HG02798 (cell line): ENCODE data around the gene HNRNPUL1.

Source experiments
- ATAC-seq: cut with Tn5 transposase; IDR thresholded peaks from one replicate; pipeline ENCODE4 v1.9.1; 2021; ENCODE audit warnings: mild to moderate bottlenecking; ENCODE audit not compliant: unreplicated experiment, poor library complexity

Gene HNRNPUL1

DNA sequence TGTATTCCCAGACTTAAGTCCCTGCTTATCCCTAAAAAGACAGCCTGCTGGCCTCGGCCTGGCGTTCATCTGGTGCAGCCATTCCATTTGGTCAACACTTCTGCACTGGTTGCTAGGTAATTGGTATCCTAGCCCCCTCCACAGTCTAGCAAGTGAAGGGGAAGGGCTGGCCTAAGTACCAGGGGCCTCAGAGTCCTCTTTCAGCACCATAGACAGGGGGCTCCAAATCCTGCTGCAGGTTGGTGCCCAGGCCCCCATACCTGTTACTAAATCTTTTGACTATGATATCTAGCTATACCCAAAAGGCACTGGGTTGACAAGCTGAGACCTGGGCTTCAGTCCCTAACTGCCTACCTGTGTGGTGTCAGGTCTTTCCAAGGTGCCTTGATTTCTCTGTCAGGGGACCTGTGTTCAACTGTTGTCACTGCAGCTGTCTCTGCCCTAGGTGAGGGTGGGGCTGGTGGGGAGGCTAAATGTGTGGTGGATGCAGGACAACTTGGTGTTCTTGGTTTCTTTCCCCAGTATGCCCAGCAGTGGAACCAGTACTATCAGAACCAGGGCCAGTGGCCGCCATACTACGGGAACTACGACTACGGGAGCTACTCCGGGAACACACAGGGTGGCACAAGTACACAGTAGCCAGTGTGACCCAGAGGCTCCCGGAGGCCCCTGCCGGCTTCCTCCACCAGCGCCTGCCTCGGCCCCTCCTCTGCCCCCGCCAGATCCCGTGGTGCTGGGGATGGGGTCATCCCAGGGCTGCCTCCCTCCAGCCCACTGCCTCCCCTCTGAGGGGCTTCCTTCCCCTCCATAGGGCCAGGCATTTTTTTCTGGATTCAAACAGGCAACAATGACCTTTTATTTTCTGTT lies 42.0 kb downstream of the HNRNPUL1 start:
- ATAC-seq = no peak

DNA sequence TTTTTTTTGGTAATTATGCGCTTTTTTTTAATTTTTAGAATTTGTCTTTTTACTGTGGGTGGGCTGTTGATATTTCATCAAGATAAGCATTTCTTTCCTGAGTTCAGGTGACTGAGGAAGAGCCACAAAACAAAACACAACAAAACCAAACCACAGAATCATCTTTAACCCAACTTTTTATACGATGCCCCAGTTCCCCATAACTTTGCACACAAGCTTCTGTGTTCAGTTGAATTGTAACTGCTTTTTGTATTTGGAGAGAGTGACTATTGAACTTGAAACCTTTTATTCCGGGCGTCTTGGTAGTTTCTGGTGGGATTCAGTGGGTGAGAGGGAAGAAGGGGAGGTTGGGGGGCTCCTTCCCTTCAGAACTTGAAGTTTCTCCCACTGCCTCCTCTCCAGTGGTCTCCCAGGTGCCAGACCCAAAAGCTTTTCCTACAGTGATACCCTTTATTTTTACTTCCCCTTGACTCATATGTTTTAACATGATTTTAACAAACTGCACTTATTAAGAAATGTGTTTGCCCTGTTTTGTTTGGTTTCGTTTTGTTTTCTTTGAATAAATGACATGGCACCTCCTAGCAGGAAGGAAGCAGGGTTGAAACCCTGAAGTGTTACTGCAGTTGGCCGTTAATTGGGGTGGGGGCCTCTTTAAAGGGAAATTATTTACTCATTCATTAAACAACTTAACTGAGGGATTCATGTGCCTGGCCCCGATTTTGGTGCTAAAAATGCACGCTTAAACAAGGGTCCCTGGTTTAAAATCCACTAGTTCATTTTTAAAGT lies 43.1 kb downstream of the HNRNPUL1 start:
- ATAC-seq = no peak

DNA sequence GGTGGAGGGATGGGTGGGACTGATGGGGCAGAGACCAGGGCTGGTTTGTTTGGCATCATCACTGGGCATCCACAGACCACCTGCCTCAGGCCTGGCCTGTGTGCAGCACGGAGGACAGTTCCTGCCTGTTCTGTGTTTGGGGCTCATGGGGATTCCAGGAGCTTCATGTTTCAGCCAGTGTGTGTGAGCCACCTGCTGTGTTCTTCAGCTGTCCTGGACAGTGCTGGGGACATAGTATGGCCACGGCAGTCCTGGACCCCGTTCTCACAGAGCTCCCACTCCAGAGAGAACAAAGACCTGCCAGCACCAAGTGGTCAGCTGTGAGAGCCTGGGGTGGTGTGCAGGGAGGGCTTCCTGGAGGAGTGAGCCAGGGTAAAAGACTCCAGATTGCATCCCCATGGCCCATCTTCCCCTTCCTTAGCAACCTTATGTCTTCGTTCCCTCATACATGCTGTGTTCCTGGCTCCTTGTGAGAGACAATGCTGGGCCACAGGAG lies 43.8 kb downstream of the HNRNPUL1 start:
- no peak for ATAC-seq

DNA sequence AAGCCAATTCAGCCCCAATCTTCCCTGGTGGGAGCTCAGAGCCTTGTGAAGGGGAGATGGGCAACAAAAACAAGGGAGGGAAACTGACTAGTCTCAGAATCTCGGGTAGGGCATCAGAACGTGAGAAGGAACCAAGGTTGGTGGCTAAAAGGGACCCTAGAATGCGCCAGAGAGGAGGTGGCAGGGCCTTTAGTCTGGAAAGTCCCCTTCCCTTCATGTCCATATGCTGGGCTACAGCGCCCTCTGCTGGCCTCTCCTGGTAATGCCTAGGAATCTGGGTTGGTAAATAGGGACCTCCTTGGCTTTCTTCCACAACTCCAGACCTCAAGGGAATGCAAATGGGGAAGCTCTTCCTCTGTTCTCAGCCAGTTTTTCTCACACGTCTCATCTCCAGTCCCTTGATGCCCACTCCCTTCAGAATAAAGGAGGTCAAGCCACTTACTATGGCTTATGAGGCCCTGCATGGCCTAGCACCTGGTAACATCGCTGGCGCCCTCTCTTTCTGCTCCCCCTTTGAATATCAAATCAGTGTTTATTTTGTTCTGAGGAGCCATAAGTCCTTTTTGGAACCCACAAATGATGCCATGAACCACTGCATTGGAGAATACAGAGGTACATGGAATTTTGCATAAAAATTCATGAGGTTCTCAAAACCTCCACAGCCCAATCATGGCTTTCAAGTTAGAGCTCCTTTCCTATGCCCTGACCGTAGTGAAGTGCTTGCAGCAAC lies 44.4 kb downstream of the HNRNPUL1 start:
- peak; percentile 41 for ATAC-seq

DNA sequence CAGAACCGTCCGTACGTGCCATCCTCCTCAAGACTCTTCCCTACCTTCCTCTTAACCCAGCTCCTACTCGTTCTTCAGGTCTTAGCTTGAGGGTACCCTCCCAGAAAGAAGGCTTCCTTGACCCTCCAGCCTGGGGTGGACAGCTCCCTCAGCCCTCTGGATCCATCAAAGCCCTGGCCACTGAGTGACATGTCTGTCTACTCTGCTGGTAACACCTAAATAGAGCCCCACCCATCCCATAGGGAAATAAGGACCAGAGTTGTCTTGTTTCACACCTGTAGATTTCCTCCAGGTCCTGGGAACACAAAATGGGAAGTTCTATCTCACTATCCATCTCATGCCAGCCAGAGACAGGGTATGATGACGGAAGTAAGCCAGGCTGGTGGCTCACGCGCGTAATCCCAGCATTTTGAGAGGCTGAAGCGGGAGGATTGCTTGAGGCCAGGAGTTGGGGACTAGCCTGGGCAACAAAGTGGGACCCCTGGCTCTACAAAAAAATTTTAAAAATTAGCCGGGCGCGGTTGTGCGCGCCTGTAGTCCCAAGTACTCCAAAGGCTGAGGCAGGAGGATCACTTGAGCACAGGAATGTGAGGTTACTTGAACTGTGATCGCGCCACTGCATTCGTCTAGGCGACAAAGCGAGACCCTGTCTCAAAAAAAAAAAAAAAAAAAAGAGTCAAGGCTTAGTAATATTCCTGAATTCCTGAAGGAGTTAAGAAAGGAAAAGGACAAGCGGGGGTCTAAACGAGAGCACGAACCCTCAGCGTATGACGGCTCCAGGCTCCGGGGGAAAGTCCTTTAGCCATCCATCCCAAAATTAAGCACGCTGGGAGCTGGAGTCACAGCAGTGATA lies 45.2 kb downstream of the HNRNPUL1 start:
- peak; percentile 2 for ATAC-seq

DNA sequence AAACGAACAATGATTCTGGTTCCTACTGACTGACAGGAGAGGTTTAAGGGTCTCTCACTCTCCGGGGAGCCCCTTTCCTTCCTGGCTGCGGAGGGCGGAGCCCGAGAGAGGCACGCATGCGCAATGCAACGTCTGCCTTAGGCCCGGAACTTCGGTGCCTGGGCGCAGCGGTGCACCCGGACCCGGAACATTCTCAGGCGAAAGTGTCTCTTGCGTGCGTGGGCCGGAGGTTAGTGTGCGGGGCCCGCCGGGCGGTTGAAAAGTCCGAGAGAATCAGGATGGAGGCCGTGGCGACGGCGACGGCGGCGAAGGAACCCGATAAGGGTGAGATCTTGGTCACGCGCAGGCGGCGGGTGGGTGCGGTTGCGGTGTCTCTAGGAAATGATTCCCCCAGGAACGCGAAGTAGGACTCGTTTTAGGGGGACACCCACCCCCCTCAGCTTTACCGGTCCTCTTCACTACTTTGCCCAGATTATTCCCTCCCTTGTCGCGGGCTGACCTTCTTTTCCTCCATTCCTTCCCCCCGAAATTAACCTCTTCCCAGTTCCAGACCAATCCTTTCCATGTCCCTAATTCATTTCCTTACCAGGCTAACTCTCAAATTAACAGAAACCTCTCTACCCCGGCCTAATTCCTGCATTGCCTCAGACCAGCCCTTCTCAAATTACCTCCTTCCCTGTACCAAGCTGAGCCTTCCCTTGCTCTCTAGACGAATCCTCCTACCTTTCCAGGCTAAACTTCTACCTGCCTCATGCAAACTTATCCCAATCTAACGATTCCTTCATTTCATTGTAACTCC lies 46.1 kb downstream of the HNRNPUL1 start, which contains the start of gene CCDC97:
TSS of gene CCDC97 (plus strand) at position 140 of the 799 bp plus-strand sequence. CDS start at position 279, 139 bp downstream.
- peak; percentile 84 for ATAC-seq

DNA sequence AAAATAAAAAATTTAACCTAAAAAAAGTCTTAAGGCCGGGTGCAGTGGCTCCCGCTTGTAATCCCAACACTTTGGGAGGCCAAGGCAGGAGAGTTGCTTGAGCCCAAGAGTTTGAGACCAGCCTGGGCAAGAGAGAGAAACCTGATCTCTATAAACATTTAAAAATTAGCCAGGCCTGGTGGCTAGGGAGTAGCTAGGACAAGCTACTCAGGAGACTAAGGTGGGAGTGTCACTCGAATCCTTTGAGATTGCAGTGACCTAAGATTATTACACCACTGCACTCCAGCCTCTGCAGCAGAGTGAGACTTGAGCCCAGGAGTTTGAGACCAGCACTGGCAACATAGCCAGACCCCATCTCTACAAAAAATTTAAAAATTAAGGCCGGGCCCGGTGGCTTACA lies 46.9 kb downstream of the HNRNPUL1 start:
- ATAC-seq = no peak

DNA sequence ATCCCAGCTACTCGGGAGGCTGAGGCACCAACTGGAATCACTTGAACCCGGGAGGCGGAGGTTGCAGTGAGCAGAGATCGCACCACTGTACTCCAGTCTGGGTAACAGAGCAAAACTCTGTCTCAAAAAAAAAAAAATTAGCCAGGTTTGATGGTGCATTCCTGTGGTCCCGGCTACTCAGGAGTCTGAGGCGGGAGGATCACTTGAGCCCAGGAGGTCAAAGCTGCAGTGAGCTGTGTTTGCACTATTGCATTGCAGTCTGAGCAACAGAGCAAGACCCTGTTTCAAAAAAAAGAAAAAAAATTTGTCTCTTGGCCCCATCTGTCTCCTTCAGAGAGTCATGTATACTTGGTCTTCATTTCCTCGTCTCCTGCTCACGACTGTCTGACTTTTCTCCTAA lies 47.4 kb downstream of the HNRNPUL1 start:
- ATAC-seq = no peak

DNA sequence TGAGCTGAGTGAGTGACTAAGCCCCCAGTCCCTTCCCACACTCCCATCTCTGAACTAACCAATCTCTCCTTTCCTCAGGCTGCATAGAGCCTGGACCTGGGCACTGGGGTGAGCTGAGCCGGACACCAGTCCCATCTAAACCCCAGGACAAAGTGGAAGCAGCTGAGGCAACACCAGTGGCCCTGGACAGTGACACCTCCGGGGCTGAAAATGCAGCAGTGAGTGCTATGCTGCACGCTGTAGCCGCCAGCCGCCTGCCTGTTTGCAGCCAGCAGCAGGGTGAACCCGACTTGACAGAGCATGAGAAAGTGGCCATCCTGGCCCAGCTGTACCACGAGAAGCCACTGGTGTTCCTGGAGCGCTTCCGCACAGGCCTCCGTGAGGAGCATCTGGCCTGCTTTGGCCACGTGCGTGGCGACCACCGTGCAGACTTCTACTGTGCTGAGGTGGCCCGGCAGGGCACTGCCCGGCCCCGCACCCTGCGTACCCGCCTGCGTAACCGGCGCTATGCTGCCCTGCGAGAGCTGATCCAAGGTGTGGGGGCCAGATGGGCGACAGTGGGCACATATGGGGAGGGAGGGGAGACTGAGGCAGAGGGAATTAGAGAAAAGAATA lies 52.2 kb downstream of the HNRNPUL1 start:
- ATAC-seq = no peak

DNA sequence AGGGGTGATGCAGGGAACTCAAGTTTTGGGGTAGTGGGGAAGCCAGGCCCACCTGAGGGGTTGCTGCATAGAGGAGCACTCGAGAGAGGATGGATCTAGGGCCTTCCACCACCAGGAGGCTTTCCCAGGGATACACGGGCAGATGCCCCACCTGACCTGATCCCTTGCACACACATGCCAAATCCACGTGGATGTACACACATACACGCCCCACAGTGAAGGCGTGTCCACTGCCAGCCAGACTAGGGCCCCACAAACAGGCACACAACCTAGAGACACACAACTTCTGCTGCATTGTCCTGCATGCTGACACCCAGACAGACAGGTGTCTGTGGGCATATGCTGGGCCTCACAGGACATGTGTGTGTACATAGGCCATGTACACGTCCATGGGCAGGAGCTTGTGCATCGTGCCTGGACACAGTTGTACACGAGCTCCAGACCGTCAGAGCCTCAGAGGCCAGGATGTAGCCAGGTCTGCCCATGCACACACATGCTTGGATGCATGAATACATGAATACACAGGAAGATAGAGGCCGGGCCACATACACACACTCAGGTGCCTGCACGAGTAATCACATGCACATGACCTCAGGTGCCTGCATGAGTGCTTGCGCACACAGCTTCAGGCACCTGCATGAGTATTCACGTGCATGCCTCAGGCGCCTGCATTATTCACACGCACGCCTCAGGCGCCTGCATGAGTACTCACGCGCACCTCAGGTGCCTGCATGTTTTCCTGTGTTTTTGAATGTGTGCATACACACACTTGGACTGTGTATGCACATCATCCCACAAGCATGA lies 54.7 kb downstream of the HNRNPUL1 start:
- no peak for ATAC-seq

DNA sequence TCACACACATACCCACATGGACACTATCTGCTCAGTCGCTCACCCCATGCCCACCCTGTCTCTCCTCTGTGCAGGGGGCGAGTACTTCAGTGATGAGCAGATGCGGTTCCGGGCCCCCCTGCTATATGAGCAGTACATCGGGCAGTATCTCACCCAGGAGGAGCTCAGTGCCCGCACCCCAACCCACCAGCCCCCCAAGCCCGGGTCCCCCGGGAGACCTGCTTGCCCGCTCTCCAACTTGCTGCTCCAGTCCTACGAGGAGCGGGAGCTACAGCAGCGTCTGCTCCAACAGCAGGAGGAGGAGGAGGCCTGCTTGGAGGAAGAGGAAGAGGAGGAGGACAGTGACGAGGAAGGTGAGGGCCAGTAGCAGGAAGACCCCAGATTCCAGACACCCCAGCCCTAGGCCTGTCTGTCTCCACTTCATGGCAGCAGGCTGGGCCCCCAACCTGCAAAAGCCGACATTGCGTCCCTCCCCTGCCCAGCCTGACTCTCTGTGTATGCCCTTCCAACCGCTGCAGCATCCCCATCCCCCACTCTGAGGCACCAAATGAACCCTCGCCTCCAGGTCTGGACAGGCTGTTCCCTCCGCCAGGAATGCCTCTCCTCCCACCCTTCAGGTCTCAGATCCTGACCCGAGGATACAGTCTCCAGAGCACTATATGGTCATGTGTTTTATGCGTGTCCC lies 55.5 kb downstream of the HNRNPUL1 start:
- no peak for ATAC-seq

DNA sequence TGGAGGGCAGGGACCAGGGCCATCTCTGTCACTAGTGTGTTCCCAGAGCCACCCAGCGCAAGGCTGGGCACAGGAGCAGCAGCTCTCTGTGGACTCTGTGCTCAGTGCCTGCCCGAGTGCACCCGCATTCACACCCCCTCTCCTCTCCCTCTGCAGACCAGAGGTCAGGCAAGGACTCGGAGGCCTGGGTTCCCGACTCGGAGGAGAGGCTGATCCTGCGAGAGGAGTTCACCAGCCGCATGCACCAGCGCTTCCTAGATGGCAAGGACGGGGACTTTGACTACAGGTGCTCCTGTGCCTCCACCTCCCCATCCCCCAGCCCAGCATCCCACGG lies 56.0 kb downstream of the HNRNPUL1 start:
- no peak for ATAC-seq

DNA sequence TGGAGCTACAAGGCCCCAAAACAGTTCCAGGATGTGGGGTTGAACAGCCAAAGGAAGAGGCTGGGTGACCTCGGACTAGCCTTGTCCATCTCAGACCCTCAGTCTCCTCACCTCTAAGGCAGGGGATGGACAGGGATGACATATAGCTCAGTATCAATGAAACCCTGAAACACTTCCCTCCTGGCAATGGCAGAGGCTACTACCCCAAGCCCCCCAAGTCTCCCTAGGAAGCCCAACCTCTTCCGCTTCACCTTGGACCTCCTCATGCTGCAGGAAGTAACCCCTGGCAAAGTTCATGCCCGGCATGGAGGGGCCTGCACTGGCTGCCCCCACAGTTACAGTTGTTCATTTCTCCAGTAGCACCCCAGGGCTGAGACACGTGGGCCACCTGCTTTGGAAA lies 56.4 kb downstream of the HNRNPUL1 start:
- no peak for ATAC-seq

DNA sequence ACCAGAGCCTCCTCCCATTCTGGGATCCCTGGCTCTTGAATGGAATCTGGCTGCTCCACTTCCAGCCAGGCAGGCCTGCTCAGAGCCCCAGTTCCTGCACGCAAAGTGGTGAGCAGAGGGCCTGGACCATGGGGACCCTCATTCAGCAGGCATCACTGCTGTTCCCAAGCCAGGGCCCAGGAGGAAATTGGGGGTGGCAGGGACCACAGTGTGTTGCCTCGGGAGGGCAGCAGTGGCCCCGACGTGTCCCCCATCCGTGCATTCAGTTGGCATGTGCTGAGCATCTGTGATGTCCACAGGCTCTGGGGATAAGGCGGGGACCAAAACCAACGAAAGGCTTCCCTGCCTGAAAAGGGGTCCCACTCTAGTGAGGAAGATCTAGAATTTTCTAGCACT lies 57.0 kb downstream of the HNRNPUL1 start:
- ATAC-seq = no peak

DNA sequence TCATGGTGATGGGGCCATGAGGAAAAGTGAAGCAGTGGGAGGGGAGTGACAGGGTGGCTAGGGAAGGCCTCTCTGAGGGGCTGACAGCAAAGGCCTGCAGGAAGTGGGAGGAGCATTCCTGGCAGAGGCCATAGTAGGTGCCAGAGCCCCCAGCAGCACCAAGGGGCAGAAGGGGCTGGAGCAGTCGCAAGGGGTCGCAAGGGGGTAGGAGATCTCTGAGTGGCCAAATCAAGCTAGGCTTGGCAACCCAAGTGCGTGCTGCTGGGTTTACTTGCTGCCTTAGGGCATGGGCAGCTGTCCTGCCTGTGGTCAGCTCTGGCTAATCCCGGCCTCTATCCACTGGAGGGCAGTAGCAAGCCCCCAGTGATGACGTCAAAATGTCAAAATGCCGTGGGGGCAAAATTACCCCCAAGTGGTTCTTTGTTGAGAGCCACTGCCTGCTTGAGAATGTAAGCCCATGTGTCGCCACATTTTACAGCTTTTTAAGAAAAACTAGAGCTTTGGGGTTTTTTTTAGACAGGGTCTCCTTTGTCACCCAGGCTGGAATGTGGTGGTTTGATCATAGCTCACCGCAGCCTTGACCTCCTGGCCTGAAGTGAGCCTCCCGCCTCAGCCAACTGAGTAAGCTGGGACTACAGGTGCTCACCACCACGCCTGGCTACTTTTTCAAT lies 57.6 kb downstream of the HNRNPUL1 start:
- no peak for ATAC-seq

DNA sequence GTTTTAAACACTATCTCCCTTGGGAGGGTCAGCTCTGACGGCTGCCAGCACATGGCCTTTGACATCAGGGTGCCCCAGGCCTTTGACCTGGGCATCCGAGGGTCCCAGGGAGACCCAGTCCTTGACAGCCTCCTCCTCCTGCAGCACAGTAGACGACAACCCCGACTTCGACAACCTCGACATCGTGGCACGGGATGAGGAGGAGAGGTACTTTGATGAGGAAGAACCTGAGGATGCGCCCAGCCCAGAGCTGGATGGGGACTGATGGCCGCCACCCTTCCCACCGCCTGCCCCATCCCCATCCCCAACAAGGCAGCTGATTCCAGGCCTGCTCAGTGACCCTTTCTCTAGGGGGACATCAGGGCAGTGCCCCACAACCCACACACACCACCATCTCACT lies 58.3 kb downstream of the HNRNPUL1 start:
- no peak for ATAC-seq

DNA sequence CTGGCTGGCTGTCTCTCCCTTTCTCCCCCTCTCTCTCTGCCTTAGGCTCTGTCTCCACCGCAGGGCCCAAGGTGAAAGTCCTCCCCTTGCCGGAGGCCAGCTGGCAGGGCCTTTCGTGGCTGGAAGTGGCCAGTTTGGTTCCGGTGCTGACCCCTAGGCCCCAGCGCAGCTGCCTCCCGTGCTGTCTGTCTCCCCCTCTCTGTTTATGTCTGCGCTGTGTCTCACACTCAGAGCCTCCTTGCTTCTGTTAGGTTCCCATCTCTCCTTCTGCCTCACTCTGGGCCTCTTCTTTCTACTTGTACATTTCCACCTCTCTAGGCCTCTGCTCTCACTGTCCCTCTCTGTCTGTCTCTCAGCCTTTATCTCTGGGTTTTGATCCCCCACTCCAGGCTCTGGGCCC lies 58.9 kb downstream of the HNRNPUL1 start:
- no peak for ATAC-seq
